Transverse colon (tissue), 4 donors: ENCODE data around the gene PTCH1.

Experiments used
- CTCF ChIP-seq, 5 experiments: fragments of 200-600 bp in 3 of 5; fragments of 450-650 bp in 2 of 5; sonication (generic) in 3 of 5; IDR thresholded peaks; 1 replicate in 2 of 5; 2 replicates in 3 of 5; pipeline ENCODE4 v1.5.1; 2016 to 2017; ENCODE audit warnings: antibody characterized with exemption in 5 of 5, inconsistent platforms in 3 of 5, mild to moderate bottlenecking in 2 of 5, moderate library complexity in 1 of 5
- EP300 ChIP-seq: sonication (generic); formaldehyde crosslinking; IDR thresholded peaks from one replicate; pipeline ENCODE4 v1.6.1; 2017; ENCODE audit warnings: antibody characterized with exemption, low read depth
- POLR2A ChIP-seq: fragments of 450-650 bp; IDR thresholded peaks from one replicate; pipeline ENCODE4 v1.6.1; 2016; ENCODE audit warnings: antibody characterized with exemption, mild to moderate bottlenecking, moderate library complexity
- POLR2AphosphoS5 ChIP-seq, 3 donors: sonication (generic); formaldehyde crosslinking; IDR thresholded peaks; one replicate each; pipeline ENCODE4 v1.6.1; 2016; ENCODE audit warnings: antibody characterized with exemption in 3 of 3

- no peak for TF ChIP-seq CTCF (IDR thresholded peaks at IDR 0.05)
- TF ChIP-seq POLR2AphosphoS5 (IDR thresholded peaks at IDR 0.05) = no peak
- TF ChIP-seq POLR2A = no peak
- no peak for TF ChIP-seq EP300
Observed at GRCh38 chr9:95504053-95504963, 12.5 kb downstream of the PTCH1 start.
